ENCODE measurements around the gene MSRB1. TPM values are rescaled to one million over a fixed set of nuclear protein-coding genes. Genes with fewer than 3 reads are reported as not detected.

The MSRB1 gene
- total and polyA plus RNA-seq, 11 donors, result 12.4 to 70.2 (median 33.7) TPM

DNA sequence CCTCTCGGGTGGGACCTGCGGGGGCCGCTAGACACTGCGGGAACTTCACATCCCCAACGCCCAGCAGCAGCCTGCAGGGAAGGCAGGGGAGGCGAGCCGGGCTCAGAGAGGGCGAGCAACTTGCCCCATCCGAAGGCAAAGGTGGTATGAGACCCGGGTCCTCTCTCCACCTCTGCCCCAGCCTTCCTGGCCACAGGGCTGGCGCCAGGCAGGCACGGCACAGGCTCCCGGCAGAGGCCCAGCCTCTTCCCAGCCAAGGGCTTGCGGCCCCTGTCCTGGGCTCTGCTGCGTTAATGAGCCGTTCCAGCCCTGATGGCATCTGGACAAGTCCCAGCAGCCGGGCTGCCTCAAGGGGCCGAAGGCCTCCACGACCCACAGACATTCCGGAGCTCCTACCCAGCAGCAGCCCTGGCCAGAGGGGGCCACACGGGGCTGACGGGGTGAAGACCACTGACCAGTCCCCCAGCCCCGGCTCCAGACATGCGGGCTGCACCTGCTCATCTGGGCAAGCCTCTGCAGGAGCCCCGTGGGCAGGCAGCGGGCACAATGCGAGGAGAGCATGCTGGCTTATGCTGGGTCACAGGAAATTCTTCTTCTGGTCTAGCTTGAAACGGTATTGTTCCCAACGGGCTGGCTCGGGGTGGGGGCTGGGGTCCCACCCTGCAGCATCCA lies 23.5 kb downstream of the MSRB1 start:
- Histone ChIP-seq H3K4me1 (peaks cover 0 to 20% (median 0%) of the 10 kb centered on the region in 12 donors), H3K4me3 (no peak overlapping the region), H3K9me3 (no peaks in the 10 kb centered on the region), H3K27me3 (peaks cover 32 to 92% (median 83%) of the 10 kb centered on the region in 9 donors), H3K36me3 (no peaks in the 10 kb centered on the region), H3K27ac (no peak overlapping the region)
- WGBS, 4 donors, result 30 to 33% (median 31%) methylated on average over 9 to 30 of the region's 30 CpGs
- TF ChIP-seq POLR2A (IDR thresholded peaks at IDR 0.05), result no peak
- TF ChIP-seq, protein P1, sequence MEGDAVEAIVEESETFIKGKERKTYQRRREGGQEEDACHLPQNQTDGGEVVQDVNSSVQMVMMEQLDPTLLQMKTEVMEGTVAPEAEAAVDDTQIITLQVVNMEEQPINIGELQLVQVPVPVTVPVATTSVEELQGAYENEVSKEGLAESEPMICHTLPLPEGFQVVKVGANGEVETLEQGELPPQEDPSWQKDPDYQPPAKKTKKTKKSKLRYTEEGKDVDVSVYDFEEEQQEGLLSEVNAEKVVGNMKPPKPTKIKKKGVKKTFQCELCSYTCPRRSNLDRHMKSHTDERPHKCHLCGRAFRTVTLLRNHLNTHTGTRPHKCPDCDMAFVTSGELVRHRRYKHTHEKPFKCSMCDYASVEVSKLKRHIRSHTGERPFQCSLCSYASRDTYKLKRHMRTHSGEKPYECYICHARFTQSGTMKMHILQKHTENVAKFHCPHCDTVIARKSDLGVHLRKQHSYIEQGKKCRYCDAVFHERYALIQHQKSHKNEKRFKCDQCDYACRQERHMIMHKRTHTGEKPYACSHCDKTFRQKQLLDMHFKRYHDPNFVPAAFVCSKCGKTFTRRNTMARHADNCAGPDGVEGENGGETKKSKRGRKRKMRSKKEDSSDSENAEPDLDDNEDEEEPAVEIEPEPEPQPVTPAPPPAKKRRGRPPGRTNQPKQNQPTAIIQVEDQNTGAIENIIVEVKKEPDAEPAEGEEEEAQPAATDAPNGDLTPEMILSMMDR (IDR thresholded peaks at IDR 0.05), result no peak
- intact Hi-C loops (cut with DNase I), result loop anchor here in 1 of 10 donors (5.0 kb wide), 1 partner anchor 47 kb away; the partner anchor contains the start of gene MEIOB
- DNase-seq (no peak), ATAC-seq (no peak)

DNA sequence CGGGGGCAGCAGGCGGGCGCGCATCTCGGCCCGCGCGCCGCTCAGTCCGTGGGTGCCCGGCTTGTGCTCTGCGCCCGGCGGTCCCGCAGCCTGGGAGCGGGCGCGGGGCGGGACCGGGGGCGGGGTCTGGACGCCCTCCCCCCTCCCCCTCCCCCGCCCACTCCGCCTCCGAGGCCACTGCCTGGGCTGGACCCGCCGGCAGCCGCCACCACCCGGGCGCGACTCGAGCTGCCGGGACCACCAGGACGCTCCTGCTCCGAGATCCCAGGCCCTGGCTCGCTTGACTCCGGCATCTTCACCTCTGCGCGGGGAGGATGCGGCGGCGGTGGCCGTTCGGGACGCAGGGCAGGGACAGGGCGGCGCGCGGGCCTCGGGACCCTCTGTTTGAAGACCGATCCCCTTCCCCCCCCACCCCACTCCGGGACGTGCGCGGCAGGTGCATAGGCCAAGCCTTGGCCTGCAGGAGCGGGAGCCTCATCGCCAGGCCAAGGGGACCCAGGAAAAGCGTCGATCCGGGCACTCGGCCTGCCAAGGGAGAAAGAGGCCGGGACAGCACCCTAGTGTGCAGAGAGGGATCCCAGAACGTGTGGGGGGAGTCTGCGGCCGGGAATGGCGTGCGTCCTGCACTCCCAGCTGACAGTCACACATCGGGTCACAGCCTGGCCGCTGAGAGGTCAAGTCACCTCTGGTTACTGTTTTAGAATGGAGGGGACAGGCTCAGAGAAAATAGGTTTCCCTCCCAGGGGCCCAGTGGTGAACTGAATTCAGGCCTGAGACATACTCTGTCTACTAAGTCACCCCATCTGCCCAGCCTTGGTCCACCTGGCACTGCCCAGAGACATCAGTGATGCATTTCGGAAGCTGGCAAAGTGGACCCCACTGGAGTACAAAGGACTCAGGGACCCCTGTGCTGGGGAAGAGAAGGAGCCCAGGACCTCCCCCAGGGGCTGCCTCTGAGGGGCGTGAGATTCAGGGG lies 24.4 kb downstream of the MSRB1 start, which contains the start of gene HS3ST6:
Gene HS3ST6, minus strand, starts transcription at position 65 of the 976 bp plus-strand sequence. CDS start 92 bp downstream, outside the sequence.
- Histone ChIP-seq H3K4me3 (peak within 1 kb of the TSS in 2 of 12 donors; percentile 15 to 31), H3K27me3 (peaks cover 32 to 92% (median 86%) of the 10 kb centered on the region in 9 donors), H3K36me3 (no peaks in the 10 kb centered on the region), H3K27ac (no peak within 1 kb of the TSS), H3K9me3 (no peaks in the 10 kb centered on the region), H3K4me1 (peaks cover 0 to 17% (median 0%) of the 10 kb centered on the region in 12 donors)
- intact Hi-C loops (cut with DNase I), result loop anchor here in 1 of 10 donors (5.0 kb wide), 1 partner anchor 46 kb away; the partner anchor contains the start of gene MEIOB
- DNase-seq, result no peak
- WGBS, 4 donors, result 4 to 15% (median 8%) methylated on average over 14 to 71 of the region's 71 CpGs
- no peak for TF ChIP-seq POLR2A (IDR thresholded peaks at IDR 0.05)
- TF ChIP-seq, protein P1 (IDR thresholded peaks at IDR 0.05), result no peak
- no peak for ATAC-seq

DNA sequence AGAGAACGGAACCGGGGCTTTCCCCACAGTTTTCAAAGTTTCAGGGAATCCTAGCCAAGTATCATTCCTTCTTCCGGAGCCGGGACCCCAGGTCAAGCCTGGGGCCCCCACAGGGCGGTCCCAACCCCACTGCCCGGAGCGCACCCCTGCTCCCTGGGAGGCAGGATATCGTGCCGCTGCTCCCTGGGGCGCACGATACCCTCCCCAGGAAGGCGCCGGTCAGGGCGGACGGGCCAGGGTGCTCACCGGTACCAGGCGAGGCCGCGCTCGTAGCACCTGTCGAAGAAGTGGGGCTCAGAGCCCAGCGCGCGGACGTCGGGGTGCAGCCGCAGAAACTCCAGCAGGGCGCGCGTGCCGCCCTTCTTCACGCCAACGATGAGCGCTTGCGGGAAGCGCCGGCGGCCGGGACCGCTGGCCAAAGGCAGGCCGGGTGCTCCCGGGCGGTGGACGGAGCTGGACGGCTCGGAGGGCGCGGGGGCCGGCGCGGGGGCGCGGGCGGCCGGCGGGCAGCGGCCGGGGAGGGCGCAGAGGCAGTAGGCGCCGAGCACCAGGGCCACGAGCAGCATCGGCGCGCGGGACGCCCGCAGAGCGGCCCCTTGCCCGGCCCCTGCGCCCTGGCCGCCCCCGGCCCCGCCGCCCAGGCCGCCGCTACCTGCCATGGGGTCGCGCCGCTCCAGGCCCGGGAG lies 25.2 kb downstream of the MSRB1 start:
- no peak for DNase-seq
- Histone ChIP-seq H3K9me3 (no peaks in the 10 kb centered on the region), H3K27ac (no peak overlapping the region), H3K4me1 (peaks cover 0 to 14% (median 0%) of the 10 kb centered on the region in 12 donors), H3K4me3 (peak overlapping the region in 1 of 12 donors; percentile 31), H3K27me3 (peaks cover 32 to 90% (median 80%) of the 10 kb centered on the region in 9 donors), H3K36me3 (no peaks in the 10 kb centered on the region)
- intact Hi-C loops (cut with DNase I), result loop anchor here in 1 of 10 donors (5.0 kb wide), 1 partner anchor 46 kb away; the partner anchor contains the start of gene MEIOB
- no peak for ATAC-seq
- TF ChIP-seq, protein P1 (IDR thresholded peaks at IDR 0.05), result no peak
- no peak for TF ChIP-seq POLR2A (IDR thresholded peaks at IDR 0.05)
- WGBS, 4 donors, result 0 to 2% (median 2%) methylated on average over 2 to 81 of the region's 81 CpGs
